B cell (primary cell): ENCODE measurements around the gene ITGAE. TPM values are rescaled to one million over a fixed set of nuclear protein-coding genes. Genes with fewer than 3 reads are reported as not detected.
A peak's percentile ranks its signal among the peaks of the same experiment; 100 is the strongest.
"Not testable (repeated sequence)": the region's sequence is repeated elsewhere in the genome, so short reads cannot be mapped to it uniquely, and the experiment has no call there.

Experiments used
- ATAC-seq: fragments of 200-7000 bp; cut with Tn5 transposase; one replicate; pipeline ENCODE4 v1.10.0; 2021; ENCODE audit warnings: low read depth, mild to moderate bottlenecking, moderate number of reproducible peaks, moderate library complexity
- CTCF ChIA-PET: fragments of 350-600 bp; sonication (Branson Sonifier 250); formaldehyde crosslinking; loops from one replicate; lab custom pipeline; 2021; ENCODE audit warnings: antibody characterized with exemption, inconsistent platforms; lab: Charles Lee
- POLR2A ChIA-PET: fragments of 350-600 bp; sonication (Branson Sonifier 250); formaldehyde crosslinking; loops from one replicate; lab custom pipeline; 2021; ENCODE audit warnings: antibody characterized with exemption; lab: Charles Lee
- DNase-seq: peaks from one replicate; pipeline ENCODE4 v3.0.0; 2013
- H2AFZ ChIP-seq: 2 replicates; pipeline ENCODE4 v1.6.1; 2012; ENCODE audit warnings: mild to moderate bottlenecking, low read depth, low read length; ENCODE audit not compliant: insufficient read depth, poor library complexity, severe bottlenecking
- H3K27ac ChIP-seq, 2 donors: 1 replicate in 1 of 2; 2 replicates in 1 of 2; pipeline ENCODE4 v1.5.1; 2012 to 2013; ENCODE audit warnings: low read length in 2 of 2, mild to moderate bottlenecking in 2 of 2, moderate library complexity in 1 of 2
- H3K27me3 ChIP-seq, 4 experiments: fragments of 200-600 bp in 1 of 4; sonication (generic) in 1 of 4; replicated peaks in 1 of 4; 1 replicate in 2 of 4; 2 replicates in 2 of 4; pipeline versions ENCODE4 v1.6.1 to v1.7.0; 2013 to 2016; ENCODE audit warnings: low read length in 3 of 4, mild to moderate bottlenecking in 2 of 4, mixed read lengths in 1 of 4, moderate library complexity in 1 of 4; ENCODE audit not compliant: insufficient read depth in 4 of 4, control insufficient read depth in 3 of 4; ENCODE audit errors: control extremely low read depth in 1 of 4
- H3K36me3 ChIP-seq, 2 experiments: replicated peaks in 1 of 2; 1 replicate in 1 of 2; 2 replicates in 1 of 2; pipeline versions ENCODE4 v1.6.1 to v1.7.1; 2013; ENCODE audit warnings: low read length in 1 of 2; ENCODE audit not compliant: insufficient read depth in 2 of 2, control insufficient read depth in 1 of 2; ENCODE audit errors: control extremely low read depth in 1 of 2, extremely low read depth in 1 of 2
- H3K4me1 ChIP-seq, 2 donors: fragments of 200-600 bp in 1 of 2; sonication (generic) in 1 of 2; 1 replicate in 1 of 2; 2 replicates in 1 of 2; pipeline versions ENCODE4 v1.5.1 to v1.6.1; 2013 to 2017; ENCODE audit warnings: low read length in 2 of 2; ENCODE audit not compliant: control insufficient read depth in 2 of 2, insufficient read depth in 2 of 2
- H3K4me2 ChIP-seq: replicated peaks from 2 replicates; pipeline ENCODE3; 2012; ENCODE audit warnings: mild to moderate bottlenecking, low read depth, low read length; ENCODE audit not compliant: poor library complexity, severe bottlenecking
- H3K4me3 ChIP-seq, 5 experiments: fragments of 200-600 bp in 1 of 5; sonication (generic) in 1 of 5; 1 replicate in 3 of 5; 2 replicates in 2 of 5; pipeline versions ENCODE4 v1.5.1 to v1.7.0; 2011 to 2016; ENCODE audit warnings: low read length in 4 of 5, mild to moderate bottlenecking in 4 of 5, low read depth in 2 of 5, control low read depth in 1 of 5, moderate library complexity in 1 of 5; ENCODE audit not compliant: insufficient read depth in 1 of 5; ENCODE audit errors: control extremely low read depth in 1 of 5, extremely low read depth in 1 of 5
- H3K79me2 ChIP-seq: fragments of 200-600 bp; sonication (generic); one replicate; pipeline ENCODE4 v1.6.0; 2016; ENCODE audit warnings: low read length; ENCODE audit not compliant: control insufficient read depth, insufficient read depth
- H3K9ac ChIP-seq: fragments of 200-600 bp; sonication (generic); 2 replicates; pipeline ENCODE4 v1.6.1; 2017; ENCODE audit warnings: mild to moderate bottlenecking, low read length, moderate library complexity
- H3K9me3 ChIP-seq, 3 donors: one replicate each; pipeline versions ENCODE4 v1.6.1 to v1.7.1; 2013; ENCODE audit warnings: low read length in 2 of 3; ENCODE audit not compliant: control insufficient read depth in 2 of 3, insufficient read depth in 1 of 3; ENCODE audit errors: control extremely low read depth in 1 of 3
- H4K20me1 ChIP-seq: 2 replicates; pipeline ENCODE4 v1.6.0; 2012; ENCODE audit warnings: mild to moderate bottlenecking, low read length; ENCODE audit not compliant: insufficient read depth, control insufficient read depth, poor library complexity, severe bottlenecking
- H3K27ac Mint-ChIP-seq: one replicate; pipeline ENCODE4 v1.8.0; 2021; ENCODE audit warnings: mixed read lengths
- H3K27me3 Mint-ChIP-seq: one replicate; pipeline ENCODE4 v1.8.0; 2021; ENCODE audit warnings: mixed read lengths
- H3K4me1 Mint-ChIP-seq: one replicate; pipeline ENCODE4 v1.8.0; 2021; ENCODE audit warnings: mixed read lengths
- H3K4me3 Mint-ChIP-seq: one replicate; pipeline ENCODE4 v1.8.0; 2021; ENCODE audit warnings: mixed read lengths
- H3K9me3 Mint-ChIP-seq: one replicate; pipeline ENCODE4 v1.8.0; 2022; ENCODE audit warnings: mixed read lengths; ENCODE audit not compliant: insufficient read depth
- CTCF ChIP-seq: fragments of 200-600 bp; IDR thresholded peaks from one replicate; pipeline ENCODE4 v1.8.0; 2022; ENCODE audit warnings: antibody characterized with exemption, mild to moderate bottlenecking
- EZH2 ChIP-seq: IDR thresholded peaks from 2 replicates; pipeline ENCODE4 v1.6.1; 2012; ENCODE audit warnings: borderline replicate concordance, low read depth, mild to moderate bottlenecking, moderate library complexity, low read length; ENCODE audit not compliant: insufficient read depth, poor library complexity, severe bottlenecking
- WGBS: methylation state at CpG from one replicate; pipeline ENCODE4 v1.1.5; 2013; ENCODE audit warnings: missing lambda C conversion rate; ENCODE audit not compliant: insufficient coverage; 5-methylcytosine and 5-hydroxymethylcytosine counted together
- intact Hi-C: fragments of 100-400 bp; cut with micrococcal nuclease; formaldehyde crosslinking; loops from one replicate; pipeline ENCODE4 v1.10.0; 2022
- polyA plus RNA-seq: library from polyadenylated mRNA; depleted of rRNA; stranded (reverse); fragments of >200 nt; gene quantifications from 2 replicates; pipeline ENCODE4 v1.2.3, GENCODE V29; 2012
- total RNA-seq, 2 donors: library from RNA; stranded (reverse); fragments of 120-200 nt in 1 of 2; gene quantifications; 1 replicate in 1 of 2; 2 replicates in 1 of 2; pipeline versions ENCODE4 v1.2.3 to v1.2.4, GENCODE V29; 2013 to 2022

Gene ITGAE
- total and polyA plus RNA-seq, 2 donors (not counting 1 experiment from before 2014, with no cell fraction given): 48.2 to 95.6 TPM

GRCh38 chr17:3734911-3735276 lies 66.1 kb downstream of the ITGAE start:
- not testable (repeated sequence) for H3K4me3 Mint-ChIP-seq, H3K9me3 Mint-ChIP-seq

GRCh38 chr17:3732210-3732621 lies 68.8 kb downstream of the ITGAE start:
- H3K27ac Mint-ChIP-seq: peak overlapping the region; percentile 66
- Histone ChIP-seq H3K4me1 (peaks cover 16 to 30% of the 10 kb centered on the region in 2 donors), H3K36me3 (no peaks in the 10 kb centered on the region), H3K9ac (peak overlapping the region; percentile 13), H3K79me2 (peaks cover 26% of the 10 kb centered on the region), H3K4me3 (no peak overlapping the region), H3K4me2 (peak overlapping the region; percentile 40), H2AFZ (peak overlapping the region; percentile 21), H3K27me3 (no peaks in the 10 kb centered on the region), H3K27ac (peak overlapping the region in 1 of 2 donors; percentile 4), H4K20me1 (no peaks in the 10 kb centered on the region), H3K9me3 (no peaks in the 10 kb centered on the region)
- peak overlapping the region; percentile 51 for H3K4me3 Mint-ChIP-seq
- TF ChIP-seq EZH2 (no peak), CTCF (no peak)
- intact Hi-C loops: loop anchor here (2.0 to 10.0 kb wide), 2 partner anchors 49 to 343 kb away; no protein-coding TSS in a partner anchor
- WGBS: 41% methylated on average over 5 of the region's 9 CpGs
- ChIA-PET CTCF (interaction anchor here (1.0 to 13.4 kb wide), 18 partner anchors 8 to 683 kb away, joined by 3 to 482 read pairs (median 8); partner anchors contain the start of genes HASPIN, NCBP3 and P2RX5), POLR2A (interaction anchor here (0.6 to 1.8 kb wide), 7 partner anchors 9 to 65 kb away, joined by 3 to 6 read pairs (median 4); partner anchors contain the start of genes HASPIN and P2RX5)
- DNase-seq (peak; percentile 65), ATAC-seq (peak; percentile 87)
- no peaks in the 10 kb centered on the region for H3K9me3 Mint-ChIP-seq
- H3K27me3 Mint-ChIP-seq: no peaks in the 10 kb centered on the region
- peaks cover 42% of the 10 kb centered on the region for H3K4me1 Mint-ChIP-seq

More at GRCh38 chr17:3734911-3735276, 66.1 kb downstream of the ITGAE start:
- H3K27me3 Mint-ChIP-seq, H4K20me1 ChIP-seq, H3K4me3 ChIP-seq, H3K9me3 ChIP-seq, H3K27ac Mint-ChIP-seq, DNase-seq, H3K27me3 ChIP-seq, H3K36me3 ChIP-seq, H2AFZ ChIP-seq, POLR2A ChIA-PET, H3K4me2 ChIP-seq, H3K27ac ChIP-seq, H3K9ac ChIP-seq, ATAC-seq: not testable (repeated sequence)
- peaks cover 20% of the 10 kb centered on the region for H3K79me2 ChIP-seq
- peaks cover 49% of the 10 kb centered on the region for H3K4me1 Mint-ChIP-seq
- peaks cover 9 to 39% of the 10 kb centered on the region in 2 donors for H3K4me1 ChIP-seq
- intact Hi-C loops: loop anchor here (5.0 to 10.0 kb wide), 2 partner anchors 340 to 688 kb away; no protein-coding TSS in a partner anchor
- CTCF ChIA-PET: interaction anchor here (0.8 to 13.4 kb wide), 15 partner anchors 9 to 340 kb away, joined by 3 to 482 read pairs (median 10); partner anchors contain the start of genes HASPIN, NCBP3 and P2RX5
- 79% methylated on average over 5 of the region's 10 CpGs for WGBS
